PC-3 (cell line): ENCODE measurements around the gene DNASE1L2. TPM values are rescaled to one million over a fixed set of nuclear protein-coding genes. Genes with fewer than 3 reads are reported as not detected.

Experiments used
- ATAC-seq: fragments of 200-7000 bp; cut with Tn5 transposase; 2 replicates; pipeline ENCODE4 v1.9.1; 2020; ENCODE audit warnings: mild to moderate bottlenecking, moderate library complexity
- BruUV-seq: library from RNA; stranded (reverse); fragments of 400-500 nt; replicated peaks from 2 replicates; lab custom pipeline; 2021; lab: Mats Ljungman, UMichigan
- CTCF ChIA-PET: fragments of 300-600 bp; sonication (Branson Sonifier 250); formaldehyde crosslinking; loops from one replicate; lab custom pipeline; 2022; ENCODE audit warnings: antibody characterized with exemption; lab: Charles Lee
- POLR2A ChIA-PET: fragments of 300-600 bp; sonication (Branson Sonifier 250); formaldehyde crosslinking; loops from one replicate; lab custom pipeline; 2022; ENCODE audit warnings: antibody characterized with exemption; ENCODE audit not compliant: unreplicated experiment; lab: Charles Lee
- DNase-seq: peaks from one replicate; pipeline ENCODE4 v3.0.0-alpha.2; 2015
- H2AFZ ChIP-seq: fragments of 300-600 bp; sonication (generic); 2 replicates; pipeline ENCODE4 v1.6.0; 2016; ENCODE audit warnings: antibody characterized with exemption, low read length
- H3F3A ChIP-seq: fragments of 300-600 bp; sonication (generic); one replicate; pipeline ENCODE4 v1.6.0; 2017; ENCODE audit warnings: antibody characterized with exemption, low read length, control low read depth, mild to moderate bottlenecking; ENCODE audit not compliant: unreplicated experiment
- H3K27ac ChIP-seq: fragments of 300-600 bp; sonication (generic); 2 replicates; pipeline ENCODE4 v1.5.1; 2016; ENCODE audit warnings: mild to moderate bottlenecking, low read length
- H3K27me3 ChIP-seq: fragments of 300-600 bp; sonication (generic); 2 replicates; pipeline ENCODE4 v1.6.1; 2016; ENCODE audit warnings: low read length, mixed read lengths
- H3K36me3 ChIP-seq: fragments of 300-600 bp; sonication (generic); 2 replicates; pipeline ENCODE4 v1.6.1; 2016; ENCODE audit warnings: low read depth, mixed run types, low read length, mixed read lengths
- H3K4me1 ChIP-seq: fragments of 300-600 bp; sonication (generic); 2 replicates; pipeline ENCODE4 v1.5.1; 2016; ENCODE audit warnings: low read length; ENCODE audit not compliant: insufficient read depth
- H3K4me2 ChIP-seq: fragments of 300-600 bp; sonication (generic); 2 replicates; pipeline ENCODE4 v1.6.0; 2016; ENCODE audit warnings: low read length
- H3K4me3 ChIP-seq: fragments of 300-600 bp; sonication (generic); 2 replicates; pipeline ENCODE4 v1.5.1; 2016; ENCODE audit warnings: mild to moderate bottlenecking, low read length, mixed read lengths
- H3K79me2 ChIP-seq: fragments of 300-600 bp; sonication (generic); 2 replicates; pipeline ENCODE4 v1.6.1; 2017; ENCODE audit warnings: low read length, mixed read lengths
- H3K9ac ChIP-seq: fragments of 300-600 bp; sonication (generic); 2 replicates; pipeline ENCODE4 v1.6.0; 2016; ENCODE audit warnings: mild to moderate bottlenecking, low read length
- H3K9me2 ChIP-seq: fragments of 300-600 bp; sonication (generic); replicated peaks from 2 replicates; pipeline ENCODE4 v1.6.1; 2016; ENCODE audit warnings: mixed run types, low read length, mixed read lengths
- H3K9me3 ChIP-seq: fragments of 300-600 bp; sonication (generic); 2 replicates; pipeline ENCODE4 v1.6.1; 2016; ENCODE audit warnings: low read length, mixed read lengths
- H4K20me1 ChIP-seq: fragments of 300-600 bp; sonication (generic); 2 replicates; pipeline ENCODE4 v1.6.1; 2016; ENCODE audit warnings: low read length, mixed read lengths
- EZH2 ChIP-seq: fragments of 300-600 bp; sonication (generic); IDR thresholded peaks from one replicate; pipeline ENCODE4 v1.6.1; 2017; ENCODE audit warnings: antibody characterized with exemption, mild to moderate bottlenecking, low read length; ENCODE audit not compliant: unreplicated experiment
- EZH2phosphoT487 ChIP-seq: fragments of 300-600 bp; sonication (generic); IDR thresholded peaks from 2 replicates; pipeline ENCODE4 v1.6.1; 2018; ENCODE audit warnings: mild to moderate bottlenecking, antibody characterized with exemption, low read length, borderline replicate concordance
- intact Hi-C: fragments of 100-400 bp; cut with micrococcal nuclease; formaldehyde crosslinking; loops from 2 replicates; pipeline ENCODE4 v1.9.0; 2023
- total RNA-seq: library from RNA; depleted of rRNA; stranded (reverse); fragments of >200 nt; gene quantifications from 2 replicates; pipeline ENCODE4 v1.2.3, GENCODE V29; 2014
- TF ChIP-seq, protein P1 (sequence below): fragments of 300-600 bp; sonication (generic); conservative IDR thresholded peaks from 2 replicates; pipeline ENCODE4 v1.5.1; 2017; ENCODE audit warnings: antibody characterized with exemption, low read depth, mild to moderate bottlenecking, low read length

Gene DNASE1L2
- total RNA-seq, 1 experiment from 2014 or later = 2.7 TPM

- BruUV-seq = TSS peak; percentile 55
- Histone ChIP-seq H4K20me1 (no peaks in the 10 kb centered on the region), H3K27ac (peak overlapping the region; percentile 69), H3K9ac (peak overlapping the region; percentile 96), H3K9me2 (no peaks in the 10 kb centered on the region), H3K4me2 (peak overlapping the region; percentile 96), H3K4me1 (peaks cover 14% of the 10 kb centered on the region), H3K27me3 (no peaks in the 10 kb centered on the region), H2AFZ (peak overlapping the region; percentile 74), H3K79me2 (peaks cover 25% of the 10 kb centered on the region), H3F3A (no peaks in the 10 kb centered on the region), H3K9me3 (no peaks in the 10 kb centered on the region), H3K4me3 (peak overlapping the region; percentile 85), H3K36me3 (no peaks in the 10 kb centered on the region)
- ATAC-seq = peak; percentile 41
- ChIA-PET CTCF (no interaction called here), POLR2A (no interaction called here)
- intact Hi-C loops = no loop called here
- TF ChIP-seq EZH2phosphoT487 (no peak), EZH2 (no peak)
- TF ChIP-seq, protein P1, sequence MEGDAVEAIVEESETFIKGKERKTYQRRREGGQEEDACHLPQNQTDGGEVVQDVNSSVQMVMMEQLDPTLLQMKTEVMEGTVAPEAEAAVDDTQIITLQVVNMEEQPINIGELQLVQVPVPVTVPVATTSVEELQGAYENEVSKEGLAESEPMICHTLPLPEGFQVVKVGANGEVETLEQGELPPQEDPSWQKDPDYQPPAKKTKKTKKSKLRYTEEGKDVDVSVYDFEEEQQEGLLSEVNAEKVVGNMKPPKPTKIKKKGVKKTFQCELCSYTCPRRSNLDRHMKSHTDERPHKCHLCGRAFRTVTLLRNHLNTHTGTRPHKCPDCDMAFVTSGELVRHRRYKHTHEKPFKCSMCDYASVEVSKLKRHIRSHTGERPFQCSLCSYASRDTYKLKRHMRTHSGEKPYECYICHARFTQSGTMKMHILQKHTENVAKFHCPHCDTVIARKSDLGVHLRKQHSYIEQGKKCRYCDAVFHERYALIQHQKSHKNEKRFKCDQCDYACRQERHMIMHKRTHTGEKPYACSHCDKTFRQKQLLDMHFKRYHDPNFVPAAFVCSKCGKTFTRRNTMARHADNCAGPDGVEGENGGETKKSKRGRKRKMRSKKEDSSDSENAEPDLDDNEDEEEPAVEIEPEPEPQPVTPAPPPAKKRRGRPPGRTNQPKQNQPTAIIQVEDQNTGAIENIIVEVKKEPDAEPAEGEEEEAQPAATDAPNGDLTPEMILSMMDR = no peak
- DNase-seq = no peak
These were observed 30.3 kb upstream of the DNASE1L2 start for GRCh38 chr16:2205967-2206313.

- POLR2A ChIA-PET = no interaction called here
- BruUV-seq = no TSS peak
These were observed 29.8 kb upstream of the DNASE1L2 start for GRCh38 chr16:2206420-2206779.

More at GRCh38 chr16:2206420-2206779, 29.8 kb upstream of the DNASE1L2 start:
- H2AFZ ChIP-seq = no peak overlapping the region
- H3K27me3 ChIP-seq = no peaks in the 10 kb centered on the region
- ATAC-seq (no peak), DNase-seq (no peak)
- H3K9me3 ChIP-seq = no peaks in the 10 kb centered on the region
- no peaks in the 10 kb centered on the region for H3F3A ChIP-seq
- peak overlapping the region; percentile 85 for H3K4me3 ChIP-seq
- peaks cover 25% of the 10 kb centered on the region for H3K79me2 ChIP-seq
- H3K36me3 ChIP-seq = no peaks in the 10 kb centered on the region
- H3K9me2 ChIP-seq = no peaks in the 10 kb centered on the region
- peak overlapping the region; percentile 96 for H3K4me2 ChIP-seq
- H3K4me1 ChIP-seq = peaks cover 14% of the 10 kb centered on the region
- TF ChIP-seq EZH2phosphoT487 (no peak), EZH2 (no peak)
- TF ChIP-seq, protein P1 = no peak
- no peak overlapping the region for H3K27ac ChIP-seq
- CTCF ChIA-PET = interaction anchor here (0.5 kb wide), 1 partner anchor 10 kb away, joined by 4 read pairs; no protein-coding TSS in a partner anchor
- intact Hi-C loops = no loop called here
- no peaks in the 10 kb centered on the region for H4K20me1 ChIP-seq
- peak overlapping the region; percentile 96 for H3K9ac ChIP-seq
